Stomach smooth muscle (tissue), 2 donors: ENCODE measurements around the gene ARHGAP26.

Experiments
- H3K27ac ChIP-seq: one replicate; pipeline ENCODE4 v1.7.0; 2013; ENCODE audit warnings: mild to moderate bottlenecking, low read length, inconsistent platforms
- H3K27me3 ChIP-seq, 2 donors: one replicate each; pipeline ENCODE4 v1.7.0; 2013; ENCODE audit warnings: low read length in 2 of 2; ENCODE audit not compliant: insufficient read depth in 2 of 2, control insufficient read depth in 1 of 2
- H3K36me3 ChIP-seq, 2 donors: one replicate each; pipeline ENCODE4 v1.7.0; 2013; ENCODE audit warnings: low read length in 2 of 2; ENCODE audit not compliant: control insufficient read depth in 2 of 2, insufficient read depth in 2 of 2
- H3K4me1 ChIP-seq: one replicate; pipeline ENCODE4 v1.7.0; 2013; ENCODE audit warnings: low read length; ENCODE audit not compliant: control insufficient read depth, insufficient read depth
- H3K4me3 ChIP-seq, 2 donors: one replicate each; pipeline ENCODE4 v1.7.0; 2013; ENCODE audit warnings: low read length in 2 of 2
- H3K9ac ChIP-seq, 2 donors: one replicate each; pipeline ENCODE4 v1.7.0; 2013; ENCODE audit warnings: low read length in 2 of 2, mild to moderate bottlenecking in 1 of 2
- H3K9me3 ChIP-seq, 2 donors: one replicate each; pipeline ENCODE4 v1.7.0; 2013; ENCODE audit warnings: low read length in 2 of 2; ENCODE audit not compliant: control insufficient read depth in 2 of 2
- donor health status: healthy.
- donor health status: Pancreatic carcinoma.

ARHGAP26 gene

GRCh38 chr5:142754031-142754430, 16.1 kb upstream of the ARHGAP26 start:
- Histone ChIP-seq H3K36me3 (no peaks in the 10 kb centered on the region), H3K27ac (peak overlapping the region; percentile 77), H3K27me3 (no peaks in the 10 kb centered on the region), H3K4me1 (peaks cover 12% of the 10 kb centered on the region), H3K4me3 (no peak overlapping the region), H3K9ac (no peak overlapping the region), H3K9me3 (no peaks in the 10 kb centered on the region)

- Histone ChIP-seq H3K27ac (no peak overlapping the region), H3K36me3 (no peaks in the 10 kb centered on the region), H3K9me3 (no peaks in the 10 kb centered on the region), H3K27me3 (no peaks in the 10 kb centered on the region), H3K4me3 (no peak overlapping the region), H3K4me1 (peaks cover 12% of the 10 kb centered on the region), H3K9ac (no peak overlapping the region)
Observed at GRCh38 chr5:142756576-142756975, 13.6 kb upstream of the ARHGAP26 start.

DNA sequence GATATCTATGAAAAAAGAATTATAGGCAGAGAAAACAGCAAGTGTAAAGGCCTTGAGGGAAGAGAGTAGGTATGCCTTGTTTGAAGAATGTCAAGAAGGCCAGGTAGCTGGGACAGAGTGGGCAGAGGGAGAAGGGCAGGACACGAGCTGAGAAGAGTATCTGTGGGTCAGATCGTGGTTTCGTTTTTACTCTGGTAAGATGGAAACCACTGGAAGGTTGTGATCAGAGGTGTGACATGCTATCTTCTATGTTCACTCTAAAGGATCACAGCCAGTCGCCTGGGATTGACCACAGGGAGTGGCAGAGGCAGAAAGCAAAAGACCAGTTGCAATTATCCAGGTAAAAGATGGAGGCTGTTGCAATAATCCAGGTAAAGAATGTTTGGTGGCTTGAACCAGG, 12.6 kb upstream of the ARHGAP26 start:
- Histone ChIP-seq H3K27ac (no peak overlapping the region), H3K4me3 (no peak overlapping the region), H3K9ac (no peak overlapping the region), H3K36me3 (no peaks in the 10 kb centered on the region), H3K27me3 (no peaks in the 10 kb centered on the region), H3K9me3 (no peaks in the 10 kb centered on the region), H3K4me1 (peaks cover 12% of the 10 kb centered on the region)

- Histone ChIP-seq H3K27me3 (no peaks in the 10 kb centered on the region), H3K4me1 (peaks cover 7% of the 10 kb centered on the region), H3K9ac (no peak overlapping the region), H3K4me3 (no peak overlapping the region), H3K9me3 (no peaks in the 10 kb centered on the region), H3K36me3 (no peaks in the 10 kb centered on the region), H3K27ac (no peak overlapping the region)
Observed at GRCh38 chr5:142758062-142758795, 11.9 kb upstream of the ARHGAP26 start.

- Histone ChIP-seq H3K36me3 (no peaks in the 10 kb centered on the region), H3K4me3 (no peak overlapping the region), H3K27ac (no peak overlapping the region), H3K9ac (no peak overlapping the region), H3K27me3 (no peaks in the 10 kb centered on the region), H3K4me1 (peaks cover 3% of the 10 kb centered on the region), H3K9me3 (no peaks in the 10 kb centered on the region)
Observed at GRCh38 chr5:142758796-142759145, 11.4 kb upstream of the ARHGAP26 start.

DNA sequence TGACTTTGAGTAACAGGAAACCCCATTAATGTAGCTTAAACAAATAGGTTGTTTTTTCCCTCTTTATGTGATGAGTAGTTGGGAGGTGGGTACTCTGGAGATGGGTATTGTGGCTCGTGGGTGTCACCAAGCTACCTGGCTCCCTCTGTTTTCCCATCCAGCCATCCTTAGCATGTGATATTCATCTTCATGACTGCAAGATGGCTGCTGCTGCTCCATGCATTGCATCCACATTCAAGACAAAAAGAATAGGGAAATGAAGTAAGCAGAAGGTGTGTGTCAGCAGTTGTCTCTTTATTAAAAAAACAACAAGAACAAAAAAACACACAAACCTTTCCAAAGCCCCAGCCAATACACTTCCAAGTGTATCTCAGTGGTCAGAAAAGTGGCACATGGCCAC, 6.5 kb upstream of the ARHGAP26 start:
- H3K9ac ChIP-seq: no peak overlapping the region
- H3K9me3 ChIP-seq: no peaks in the 10 kb centered on the region
- no peaks in the 10 kb centered on the region for H3K4me1 ChIP-seq
- no peaks in the 10 kb centered on the region for H3K27me3 ChIP-seq
- H3K27ac ChIP-seq: no peak overlapping the region
- H3K4me3 ChIP-seq: no peak overlapping the region
- no peaks in the 10 kb centered on the region for H3K36me3 ChIP-seq

DNA sequence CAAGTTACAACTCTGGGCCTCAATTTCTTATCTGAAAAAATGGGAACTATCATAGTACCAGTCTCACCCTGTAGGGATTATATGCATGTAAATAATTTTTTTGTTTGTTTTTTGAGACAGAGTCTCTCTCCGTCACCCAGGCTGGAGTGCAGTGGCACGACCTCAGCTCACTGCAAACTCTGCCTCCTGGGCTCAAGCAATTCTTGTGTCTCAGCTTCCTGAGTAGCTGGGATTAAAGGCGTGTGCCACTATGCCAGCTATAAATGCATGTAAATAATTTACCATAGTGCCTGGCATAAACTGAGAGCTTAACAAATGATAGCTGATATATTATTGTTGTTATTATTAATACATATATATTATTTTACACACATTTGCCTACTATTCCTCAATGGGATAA, 3.0 kb upstream of the ARHGAP26 start:
- Histone ChIP-seq H3K27me3 (no peaks in the 10 kb centered on the region), H3K27ac (no peak overlapping the region), H3K4me1 (peaks cover 15% of the 10 kb centered on the region), H3K9me3 (no peaks in the 10 kb centered on the region), H3K9ac (no peak overlapping the region), H3K36me3 (no peaks in the 10 kb centered on the region), H3K4me3 (no peak overlapping the region)

- Histone ChIP-seq H3K9ac (no peak overlapping the region), H3K4me1 (peaks cover 19% of the 10 kb centered on the region), H3K9me3 (no peaks in the 10 kb centered on the region), H3K27ac (no peak overlapping the region), H3K4me3 (no peak overlapping the region), H3K27me3 (no peaks in the 10 kb centered on the region), H3K36me3 (no peaks in the 10 kb centered on the region)
Observed at GRCh38 chr5:142767911-142768310, 2.3 kb upstream of the ARHGAP26 start.

- Histone ChIP-seq H3K27me3 (no peaks in the 10 kb centered on the region), H3K9ac (peak overlapping the region; percentile 60 to 80)
Observed at GRCh38 chr5:142769251-142769792, 855 bp upstream of the ARHGAP26 start.

DNA sequence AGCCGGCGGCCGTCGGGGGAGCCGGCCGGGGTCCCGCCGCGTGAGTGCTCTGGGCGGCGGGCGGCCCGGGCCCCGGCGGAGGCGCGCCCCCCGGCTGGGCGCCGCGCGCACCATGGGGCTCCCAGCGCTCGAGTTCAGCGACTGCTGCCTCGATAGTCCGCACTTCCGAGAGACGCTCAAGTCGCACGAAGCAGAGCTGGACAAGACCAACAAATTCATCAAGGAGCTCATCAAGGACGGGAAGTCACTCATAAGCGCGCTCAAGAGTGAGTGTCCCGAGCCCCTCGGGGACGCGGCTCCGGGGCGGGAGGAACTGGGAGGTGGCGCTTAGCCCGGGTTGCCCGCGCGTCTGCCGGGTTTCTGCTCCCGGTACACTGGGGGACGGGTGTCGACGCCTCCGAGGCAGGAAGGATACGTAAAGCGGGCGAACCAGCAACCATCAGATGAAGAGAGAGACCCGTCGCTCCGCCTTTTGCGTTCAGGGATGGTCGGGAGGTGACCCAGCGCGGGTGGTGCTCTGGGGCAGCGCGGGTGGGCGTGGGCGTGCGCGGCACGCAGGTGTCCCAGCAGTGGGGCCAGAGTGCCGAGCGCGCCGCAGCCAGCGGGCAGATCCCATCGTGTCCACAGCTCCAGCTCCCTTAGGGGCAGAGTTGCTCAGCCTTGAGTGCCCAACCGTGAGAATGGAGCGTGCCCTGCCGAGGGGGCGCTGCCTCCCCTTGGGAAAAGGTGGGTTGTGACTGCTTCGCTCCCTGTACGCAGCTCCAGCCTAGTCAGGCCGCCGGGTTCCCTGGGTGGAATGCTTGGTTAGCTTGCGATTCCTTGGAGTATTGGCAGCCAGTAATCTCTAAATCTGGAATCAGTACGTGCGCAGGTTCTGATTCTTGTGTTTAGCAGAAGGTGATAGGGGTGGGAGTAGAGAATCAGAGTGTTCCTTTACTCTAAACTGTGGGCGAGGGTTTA, 753 bp downstream of the ARHGAP26 start:
- H3K36me3 ChIP-seq: no peaks in the 10 kb centered on the region
- no peaks in the 10 kb centered on the region for H3K9me3 ChIP-seq
- H3K4me3 ChIP-seq: peak overlapping the region; percentile 93 to 95
- H3K27ac ChIP-seq: peak overlapping the region; percentile 64
- H3K4me1 ChIP-seq: peaks cover 19% of the 10 kb centered on the region
- H3K27me3 ChIP-seq: no peaks in the 10 kb centered on the region
- H3K9ac ChIP-seq: peak overlapping the region; percentile 72 to 77

More at GRCh38 chr5:142769251-142769792, 855 bp upstream of the ARHGAP26 start:
- peak overlapping the region; percentile 64 for H3K27ac ChIP-seq
- no peaks in the 10 kb centered on the region for H3K36me3 ChIP-seq
- H3K4me3 ChIP-seq: peak overlapping the region; percentile 93 to 95
- no peaks in the 10 kb centered on the region for H3K9me3 ChIP-seq
- peaks cover 19% of the 10 kb centered on the region for H3K4me1 ChIP-seq
